Vagina (tissue), 2 donors: ENCODE results near the gene NRXN3.

Source experiments
- POLR2A ChIP-seq, 2 donors: fragments of 450-650 bp; IDR thresholded peaks; one replicate each; pipeline ENCODE4 v1.6.1; 2017; ENCODE audit warnings: antibody characterized with exemption in 2 of 2, mild to moderate bottlenecking in 2 of 2, moderate library complexity in 2 of 2
- POLR2AphosphoS5 ChIP-seq, 2 donors: sonication (generic); formaldehyde crosslinking; IDR thresholded peaks; one replicate each; pipeline ENCODE4 v1.9.0; 2017; ENCODE audit warnings: antibody characterized with exemption in 2 of 2, mild to moderate bottlenecking in 2 of 2, low read depth in 1 of 2; ENCODE audit not compliant: insufficient read depth in 1 of 2
- TF ChIP-seq, protein P1 (sequence below), 3 experiments: fragments of 450-650 bp in 2 of 3; fragments of 200-600 bp in 1 of 3; sonication (generic) in 1 of 3; IDR thresholded peaks; one replicate each; pipeline ENCODE4 v1.5.1; 2017 to 2019; ENCODE audit warnings: antibody characterized with exemption in 3 of 3, mild to moderate bottlenecking in 2 of 3, moderate library complexity in 2 of 3

- TF ChIP-seq, protein P1, sequence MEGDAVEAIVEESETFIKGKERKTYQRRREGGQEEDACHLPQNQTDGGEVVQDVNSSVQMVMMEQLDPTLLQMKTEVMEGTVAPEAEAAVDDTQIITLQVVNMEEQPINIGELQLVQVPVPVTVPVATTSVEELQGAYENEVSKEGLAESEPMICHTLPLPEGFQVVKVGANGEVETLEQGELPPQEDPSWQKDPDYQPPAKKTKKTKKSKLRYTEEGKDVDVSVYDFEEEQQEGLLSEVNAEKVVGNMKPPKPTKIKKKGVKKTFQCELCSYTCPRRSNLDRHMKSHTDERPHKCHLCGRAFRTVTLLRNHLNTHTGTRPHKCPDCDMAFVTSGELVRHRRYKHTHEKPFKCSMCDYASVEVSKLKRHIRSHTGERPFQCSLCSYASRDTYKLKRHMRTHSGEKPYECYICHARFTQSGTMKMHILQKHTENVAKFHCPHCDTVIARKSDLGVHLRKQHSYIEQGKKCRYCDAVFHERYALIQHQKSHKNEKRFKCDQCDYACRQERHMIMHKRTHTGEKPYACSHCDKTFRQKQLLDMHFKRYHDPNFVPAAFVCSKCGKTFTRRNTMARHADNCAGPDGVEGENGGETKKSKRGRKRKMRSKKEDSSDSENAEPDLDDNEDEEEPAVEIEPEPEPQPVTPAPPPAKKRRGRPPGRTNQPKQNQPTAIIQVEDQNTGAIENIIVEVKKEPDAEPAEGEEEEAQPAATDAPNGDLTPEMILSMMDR (IDR thresholded peaks at IDR 0.05), result no peak
- TF ChIP-seq POLR2A (IDR thresholded peaks at IDR 0.05) (no peak), POLR2AphosphoS5 (IDR thresholded peaks at IDR 0.05; ENCODE audit: insufficient read depth in 1 of 2, low read depth in 1 of 2) (no peak)
Observed at GRCh38 chr14:79011091-79011919, 841.1 kb downstream of the NRXN3 start.
